ENCODE data around the gene ZDHHC18.
"Not testable (repeated sequence)": the region's sequence is repeated elsewhere in the genome, so short reads cannot be mapped to it uniquely, and the experiment has no call there.

ZDHHC18 gene

DNA sequence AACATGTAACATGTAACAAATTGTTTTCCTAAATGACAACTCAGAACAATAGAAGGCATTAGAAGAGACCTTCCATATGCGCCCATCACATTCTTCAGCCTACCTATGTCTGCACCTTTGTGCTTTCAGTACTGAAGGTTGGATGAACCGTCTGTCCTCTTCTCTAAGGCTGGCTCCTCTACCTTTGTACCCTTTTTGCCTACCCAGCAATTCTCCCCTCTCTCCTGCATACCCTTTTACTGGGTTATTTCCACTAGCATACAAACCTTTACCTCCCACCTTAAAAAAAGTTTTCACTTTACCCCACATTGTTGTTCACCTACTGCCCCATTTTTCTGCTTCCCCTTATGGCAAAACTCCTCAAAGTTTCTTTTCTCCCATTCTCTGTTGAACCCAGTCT, 33.6 kb upstream of the ZDHHC18 start:
- no peak for DNase-seq

DNA sequence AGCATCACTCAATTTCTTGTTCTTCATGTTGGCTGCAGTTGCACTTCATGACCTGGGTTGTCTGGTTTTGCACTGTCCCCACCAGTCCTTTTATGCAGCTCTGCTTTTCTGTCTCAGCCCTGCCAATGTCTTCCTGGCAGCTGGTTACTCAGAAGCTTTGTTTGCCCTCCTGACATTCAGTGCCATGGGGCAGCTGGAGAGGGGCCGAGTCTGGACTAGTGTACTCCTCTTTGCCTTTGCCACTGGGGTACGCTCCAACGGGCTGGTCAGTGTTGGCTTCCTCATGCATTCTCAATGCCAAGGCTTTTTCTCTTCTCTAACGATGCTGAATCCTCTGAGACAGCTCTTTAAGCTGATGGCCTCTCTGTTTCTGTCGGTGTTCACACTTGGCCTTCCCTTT, 32.1 kb upstream of the ZDHHC18 start:
- no peak for DNase-seq

DNA sequence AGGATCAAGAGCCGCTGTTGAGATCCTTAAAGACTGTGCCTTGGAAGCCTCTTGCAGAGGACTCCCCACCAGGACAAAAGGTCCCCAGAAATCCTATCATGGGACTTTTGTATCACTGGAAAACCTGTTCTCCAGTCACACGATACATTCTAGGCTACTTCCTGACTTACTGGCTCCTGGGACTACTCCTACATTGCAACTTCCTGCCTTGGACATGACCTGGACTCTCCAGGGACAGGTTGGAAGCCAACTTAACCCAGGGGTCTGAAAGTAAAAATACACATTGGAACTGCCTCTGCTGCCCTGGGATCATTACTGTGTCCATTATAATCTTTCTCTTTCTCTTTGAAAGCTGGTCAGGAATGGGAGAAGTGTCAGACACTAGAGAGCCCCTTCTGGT, 28.9 kb upstream of the ZDHHC18 start:
- no peak for DNase-seq

DNA sequence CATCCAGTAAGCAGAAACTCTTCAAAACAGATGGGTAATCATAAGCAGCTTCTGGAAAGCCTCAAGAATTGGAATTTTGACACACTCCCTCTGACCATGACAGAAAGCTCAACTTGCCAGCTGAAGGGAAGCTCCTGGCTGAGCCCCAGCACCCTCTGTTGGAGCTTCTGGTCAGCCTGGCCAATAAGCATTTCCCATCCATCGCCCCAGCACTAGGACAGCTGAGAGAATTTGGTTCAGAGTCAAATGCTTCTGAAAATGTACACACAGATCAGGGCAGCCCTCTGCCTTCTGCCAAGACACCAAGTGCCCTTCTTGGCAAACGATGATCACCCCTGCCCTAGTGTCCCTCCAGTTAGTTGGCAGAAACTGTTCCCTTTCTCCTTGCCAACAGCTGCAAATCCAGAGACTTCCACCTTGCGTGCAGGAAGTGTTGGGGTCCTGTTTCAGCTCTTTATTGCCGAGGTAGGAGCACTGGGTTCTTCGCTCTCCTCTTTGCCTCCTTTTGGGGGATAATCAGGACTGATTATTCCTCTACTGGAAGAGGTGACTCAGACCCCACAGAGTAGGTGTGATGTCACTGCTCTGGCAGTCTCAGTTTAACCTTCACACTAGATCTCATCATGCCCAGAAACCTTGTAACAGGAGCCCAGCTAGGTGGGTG, 26.9 kb upstream of the ZDHHC18 start:
- peak; percentile 65 for DNase-seq

DNA sequence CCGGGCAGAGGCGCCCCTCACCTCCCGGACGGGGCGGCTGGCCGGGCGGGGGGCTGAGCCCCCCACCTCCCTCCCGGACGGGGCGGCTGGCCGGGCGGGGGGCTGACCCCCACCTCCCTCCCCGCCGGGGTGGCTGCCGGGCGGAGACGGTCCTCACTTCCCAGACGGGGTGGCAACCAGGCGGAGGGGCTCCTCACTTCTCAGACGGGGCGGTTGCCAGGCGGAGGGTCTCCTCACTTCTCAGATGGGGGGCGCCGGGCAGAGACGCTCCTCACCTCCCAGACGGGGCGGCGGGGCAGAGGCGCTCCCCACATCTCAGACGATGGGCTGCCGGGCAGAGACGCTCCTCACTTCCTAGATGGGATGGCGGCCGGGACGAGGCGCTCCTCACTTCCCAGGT, 22.6 kb upstream of the ZDHHC18 start:
- not testable (repeated sequence) for DNase-seq

DNA sequence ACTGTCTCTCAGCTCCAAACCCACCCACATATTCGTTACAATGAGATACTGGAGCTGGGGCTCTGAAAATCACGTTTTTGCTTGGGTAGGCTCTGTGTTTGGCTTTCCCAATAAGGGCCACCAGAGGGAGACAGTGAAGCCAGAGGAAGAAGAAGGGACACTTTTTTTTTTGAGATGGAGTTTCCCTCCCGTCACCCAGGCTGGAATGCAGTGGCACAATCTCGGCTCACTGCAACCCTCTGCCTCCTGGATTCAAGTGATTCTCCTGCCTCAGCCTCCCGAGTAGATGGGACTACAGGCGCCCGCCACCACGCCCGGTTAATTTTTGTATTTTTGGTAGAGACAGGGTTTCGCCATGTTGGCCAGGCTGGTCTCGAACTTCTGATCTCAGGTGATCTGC, 16.4 kb upstream of the ZDHHC18 start:
- peak; percentile 61 for DNase-seq

DNA sequence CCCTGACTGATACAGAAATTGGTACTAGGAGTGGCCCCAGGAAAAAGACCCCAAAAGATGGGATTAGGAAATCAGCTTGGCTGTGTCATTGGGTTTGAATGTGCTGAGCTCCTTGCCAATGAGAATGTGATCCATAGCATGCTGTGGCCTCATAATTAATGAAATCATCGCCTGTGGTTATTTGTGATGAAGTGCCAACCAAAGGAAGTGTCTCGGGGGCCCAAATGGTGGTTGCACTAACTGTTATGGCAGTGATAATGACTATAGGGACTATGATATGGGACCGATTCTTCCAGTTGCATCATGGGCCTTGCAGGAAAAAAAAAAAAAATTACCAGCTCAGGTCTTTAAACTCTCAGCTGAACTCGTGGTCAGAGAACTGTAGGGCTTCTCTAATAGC, 15.4 kb upstream of the ZDHHC18 start:
- no peak for DNase-seq

DNA sequence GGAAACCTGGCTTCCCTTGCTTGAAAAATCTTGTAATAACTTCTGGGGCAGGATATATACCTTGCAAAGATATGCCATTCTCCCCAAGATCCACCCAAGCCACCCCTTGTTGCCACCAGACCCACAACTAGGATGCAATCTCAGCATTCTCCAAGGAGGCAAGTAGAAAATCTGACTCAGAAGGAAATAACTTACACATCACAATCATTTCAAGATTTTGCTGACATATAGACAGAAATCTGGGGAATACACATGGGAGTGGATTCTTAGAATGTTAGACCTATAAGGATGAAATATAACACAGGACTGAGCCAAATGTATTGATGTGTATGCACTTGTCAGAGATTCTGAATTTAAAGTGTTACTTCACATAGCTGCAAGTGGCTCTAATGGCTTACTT, 14.8 kb upstream of the ZDHHC18 start:
- DNase-seq: no peak

DNA sequence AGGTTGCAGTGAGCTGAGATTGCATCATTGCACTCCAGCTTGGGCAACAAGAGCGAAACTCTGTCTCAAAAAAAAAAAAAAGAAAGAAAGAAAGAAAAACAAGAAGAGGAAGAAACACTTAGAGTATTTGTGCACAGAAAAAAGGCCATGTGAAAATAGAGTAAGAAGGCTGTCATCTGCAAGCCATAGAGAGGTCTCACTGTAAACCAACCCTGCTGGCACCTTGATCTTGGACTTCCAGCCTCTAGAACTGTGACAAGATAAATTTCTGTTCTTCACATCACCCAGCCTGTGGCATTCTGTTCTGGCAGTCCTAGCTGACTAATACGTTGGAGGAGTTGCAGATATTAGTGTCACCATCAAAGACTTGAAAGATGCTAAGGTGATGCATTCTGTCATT, 12.1 kb upstream of the ZDHHC18 start:
- DNase-seq: no peak

DNA sequence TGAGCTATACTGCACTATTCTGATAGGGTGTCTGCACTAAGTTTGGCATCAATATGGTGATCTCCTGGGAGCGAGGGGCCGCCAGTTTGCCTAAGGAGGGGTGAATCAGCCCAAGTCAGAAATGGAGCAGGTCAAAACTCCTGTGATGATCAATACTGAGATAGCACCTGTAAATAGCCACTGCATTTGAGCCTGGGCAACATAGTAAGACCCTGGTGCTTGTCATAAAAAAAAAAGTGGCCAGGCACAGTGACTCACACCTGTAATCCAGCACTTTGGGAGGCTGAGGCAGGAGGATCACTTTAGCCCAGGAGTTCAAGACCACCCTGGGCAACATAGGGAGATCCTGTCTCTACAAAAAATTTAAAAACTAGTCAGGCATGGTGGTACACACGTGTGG, 11.6 kb upstream of the ZDHHC18 start:
- DNase-seq: no peak

DNA sequence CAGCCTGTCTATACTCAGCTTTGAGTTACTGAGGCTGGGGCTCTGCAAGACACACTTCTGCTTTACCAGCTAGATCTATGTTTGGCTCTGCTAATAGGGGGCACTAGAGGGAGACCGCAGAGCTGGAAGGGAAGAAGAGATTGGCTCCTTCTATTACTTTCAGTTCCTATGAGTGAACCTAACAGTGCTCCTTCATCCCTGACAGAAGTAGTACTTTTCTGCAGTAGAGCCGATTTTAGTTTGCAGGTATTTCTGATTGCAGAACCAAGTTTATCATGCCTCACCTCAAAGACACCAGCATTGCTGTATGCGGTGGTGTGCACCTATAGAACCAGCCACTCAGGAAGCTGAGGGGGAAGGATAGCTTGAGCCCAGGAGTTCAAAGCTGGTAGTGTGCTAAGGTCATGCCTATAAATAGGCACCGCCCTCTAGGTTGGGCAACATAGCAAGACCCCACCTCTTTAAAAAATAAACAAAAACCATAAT, 5.7 kb upstream of the ZDHHC18 start:
- no peak for DNase-seq

DNA sequence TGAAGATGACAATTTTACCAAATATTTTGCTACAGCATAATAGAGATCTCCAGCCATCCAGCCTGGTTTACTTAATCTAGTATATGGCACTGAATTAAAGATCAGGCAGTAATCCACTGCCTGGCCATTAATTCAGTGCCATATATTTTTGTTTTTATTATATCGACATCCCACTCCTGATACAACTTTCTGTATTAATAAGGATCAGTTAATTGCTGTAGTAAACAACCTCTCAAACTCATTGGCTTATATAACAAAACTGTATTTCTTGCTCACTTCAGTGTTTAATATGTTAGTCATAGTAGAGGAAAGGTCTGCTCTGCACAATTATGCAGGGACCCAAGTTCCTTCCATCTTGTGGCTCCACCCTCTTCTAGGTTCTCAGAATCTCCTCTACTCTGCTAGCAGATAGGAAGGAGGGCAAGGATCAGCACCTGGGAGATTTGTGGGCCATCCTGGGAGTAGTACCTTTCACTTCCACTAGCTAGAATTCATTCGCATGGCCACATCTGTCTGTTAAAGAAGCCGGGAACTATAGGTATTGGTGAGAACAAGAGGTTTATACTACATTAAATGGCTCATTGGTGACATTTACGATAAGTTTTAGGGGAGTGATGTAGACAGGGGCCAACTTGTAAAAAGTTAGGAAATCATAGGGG, 3.6 kb upstream of the ZDHHC18 start:
- DNase-seq: no peak

DNA sequence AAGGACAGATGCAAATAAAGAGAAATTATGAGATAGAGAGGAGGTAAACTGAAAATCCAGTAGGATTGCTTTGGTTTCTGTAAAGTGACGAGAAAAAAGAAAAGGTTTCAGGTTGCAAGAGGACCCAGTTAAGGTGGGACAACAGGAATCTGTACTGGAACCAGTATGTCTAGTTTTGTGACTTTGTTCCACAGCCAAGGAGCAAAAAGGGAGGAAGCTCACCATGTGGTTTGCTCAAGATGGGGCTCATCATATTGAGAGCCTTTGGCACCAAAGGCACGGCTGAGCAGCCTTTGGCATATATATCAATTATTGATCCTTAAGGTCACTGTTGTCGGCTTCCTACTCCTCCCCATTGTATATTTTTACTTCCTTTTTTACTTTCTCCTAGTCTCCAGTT, 1.8 kb upstream of the ZDHHC18 start:
- no peak for DNase-seq

DNA sequence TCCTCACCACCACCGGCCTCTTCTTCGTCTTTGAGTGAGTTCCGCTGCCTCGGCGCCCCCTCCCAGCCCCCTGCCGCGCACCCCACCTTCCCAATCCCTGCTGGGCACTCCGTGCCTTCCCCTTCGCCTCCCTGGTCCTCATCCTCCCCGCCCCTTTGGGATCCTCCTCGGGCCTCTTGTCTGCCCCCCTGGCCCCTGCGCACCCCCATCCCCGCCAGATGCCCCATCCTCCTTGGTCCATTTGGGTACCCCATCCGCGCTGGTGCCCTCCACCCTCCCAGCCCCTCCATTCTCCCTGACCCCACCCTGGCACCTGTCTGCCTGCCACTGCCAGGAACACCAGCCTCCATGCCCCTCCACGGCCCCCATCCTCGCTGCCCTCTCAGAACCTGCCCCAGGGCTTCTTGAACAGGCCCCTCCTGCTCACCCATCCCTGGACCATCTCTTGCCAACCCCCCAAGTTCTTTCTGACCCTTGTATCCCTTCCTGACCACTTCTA, 667 bp downstream of the ZDHHC18 start:
- DNase-seq: no peak

DNA sequence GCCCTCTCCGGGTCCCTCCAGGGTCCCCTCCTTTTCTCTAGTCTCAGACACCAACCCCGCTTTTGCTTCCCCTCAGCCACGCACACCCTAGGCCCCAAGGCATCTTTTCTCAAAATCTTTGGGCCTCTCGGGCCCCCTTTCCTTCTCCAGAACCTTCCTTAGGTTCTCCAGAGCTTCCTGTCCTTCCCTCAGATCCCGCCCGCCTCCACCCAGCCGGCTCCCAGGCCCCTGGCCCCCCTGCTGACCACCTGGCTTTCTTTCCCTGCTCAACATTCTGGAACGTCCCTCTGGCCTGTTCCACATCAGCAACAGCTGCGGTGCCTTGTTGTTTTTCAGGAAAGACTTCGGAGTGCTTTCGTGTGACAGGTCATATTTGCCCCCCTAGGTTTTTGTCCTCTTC, 1.2 kb downstream of the ZDHHC18 start:
- DNase-seq: no peak

DNA sequence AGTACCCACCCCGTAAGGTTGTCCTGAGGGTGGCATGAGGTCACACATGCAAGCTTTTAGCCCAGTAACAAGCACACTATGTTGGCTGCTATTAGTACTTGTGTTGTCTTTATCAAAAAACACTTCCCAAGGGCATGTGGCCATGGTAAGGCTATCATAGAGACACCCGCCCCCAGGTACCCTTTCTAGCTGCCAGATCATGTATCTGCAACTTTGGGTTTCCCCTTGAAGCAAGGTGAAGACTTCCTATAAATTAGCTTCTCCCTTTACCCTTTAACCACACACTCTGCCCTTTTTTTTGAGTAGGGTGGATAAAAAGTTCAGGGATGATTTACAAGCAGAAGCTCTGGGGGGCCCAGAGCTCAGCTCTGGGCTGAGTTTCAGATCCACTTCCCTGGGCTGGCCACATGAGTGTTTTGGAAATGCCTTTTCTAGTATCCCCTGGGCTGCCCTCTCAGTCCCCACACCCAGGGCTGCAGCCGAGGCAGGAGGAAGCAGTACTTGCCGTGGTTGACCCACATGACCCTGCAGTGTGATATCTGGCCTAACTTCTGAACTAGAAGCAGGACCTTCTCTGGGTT, 2.0 kb downstream of the ZDHHC18 start:
- no peak for DNase-seq

DNA sequence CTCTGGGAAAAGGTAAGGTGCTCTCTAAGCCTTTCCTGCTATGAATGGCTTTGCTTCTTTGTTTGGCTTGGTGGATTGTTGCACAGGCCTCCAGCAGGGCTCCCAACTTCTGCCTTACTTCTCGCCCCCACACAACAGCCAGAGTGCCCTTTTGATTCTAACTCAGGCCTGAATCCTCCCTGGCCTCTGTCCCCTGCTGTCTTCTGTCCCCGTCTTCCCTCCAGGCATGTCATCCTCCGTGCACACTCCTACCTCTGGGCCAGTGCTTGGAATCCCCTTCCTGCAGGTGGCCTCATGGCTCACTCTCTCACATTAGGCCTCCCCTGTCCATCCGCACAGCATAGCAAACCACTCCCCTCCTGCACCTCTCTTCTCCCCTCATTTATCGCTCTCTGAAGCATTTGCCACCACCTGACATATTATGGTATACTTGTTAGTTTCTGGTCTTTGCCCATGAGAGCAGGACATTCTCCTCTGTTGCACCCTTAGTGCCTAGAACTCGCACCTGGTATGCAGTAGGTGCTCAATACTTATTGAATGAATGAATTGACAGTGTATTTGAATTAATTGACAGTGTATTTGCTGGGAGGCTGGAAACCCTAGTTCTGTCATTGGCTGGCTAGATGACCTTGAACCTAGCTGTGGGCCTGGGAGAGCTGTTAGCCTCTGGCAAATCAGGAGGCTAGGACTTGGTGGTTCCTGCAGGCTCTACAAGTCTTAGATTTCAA, 2.9 kb downstream of the ZDHHC18 start:
- no peak for DNase-seq

DNA sequence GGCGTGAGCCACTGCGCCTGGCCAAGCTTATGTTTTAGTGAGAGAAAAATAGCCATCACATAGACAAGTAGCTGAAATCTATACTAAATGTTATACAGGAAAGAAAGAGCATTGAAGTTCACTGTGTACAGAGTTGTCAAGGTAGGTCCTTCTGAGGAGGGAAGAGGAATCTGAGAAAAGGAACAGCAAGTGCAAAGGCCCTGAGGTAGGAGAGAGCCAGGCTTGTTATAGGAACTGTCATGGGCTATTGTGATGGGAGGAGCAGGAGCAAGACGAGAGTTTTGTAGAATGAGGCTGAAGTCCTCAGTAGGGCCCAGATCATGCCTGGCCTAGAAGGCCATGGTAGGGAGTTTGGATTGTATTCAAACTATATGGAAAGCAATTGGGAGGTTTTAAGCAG, 4.6 kb downstream of the ZDHHC18 start:
- no peak for DNase-seq

DNA sequence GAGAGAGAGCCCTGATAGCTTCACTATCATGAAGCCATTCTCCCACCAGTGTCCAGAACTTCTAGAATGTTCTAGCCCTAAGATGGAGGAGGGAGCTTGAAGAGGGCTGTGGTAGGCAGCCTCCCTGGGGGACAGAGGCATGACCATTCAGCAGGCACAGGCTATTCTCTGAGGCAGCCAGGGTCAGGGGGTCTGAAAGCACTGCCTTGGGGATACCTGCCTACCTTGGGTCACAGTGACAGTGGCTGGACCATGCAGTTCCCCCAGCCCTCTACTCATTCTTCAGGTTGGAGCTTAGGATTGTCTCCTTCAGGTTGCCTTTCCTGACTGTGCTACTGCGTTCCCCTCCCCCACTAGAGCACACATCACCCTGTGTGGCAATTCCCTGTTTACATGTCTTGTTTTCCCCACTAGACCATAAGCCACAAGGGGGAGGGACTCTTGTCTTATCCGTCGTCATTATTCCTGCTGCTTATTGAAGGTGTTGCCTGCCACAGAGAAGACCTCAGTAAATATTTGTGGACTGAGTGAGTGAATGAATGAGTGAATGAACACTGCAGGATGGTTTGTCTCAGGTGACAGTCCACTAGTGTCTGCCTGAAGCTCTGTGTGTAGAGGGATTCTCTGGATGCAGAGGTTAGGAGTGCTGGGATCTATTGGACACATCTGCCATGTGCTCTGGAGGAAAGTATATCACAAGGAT, 5.2 kb downstream of the ZDHHC18 start:
- DNase-seq: no peak

DNA sequence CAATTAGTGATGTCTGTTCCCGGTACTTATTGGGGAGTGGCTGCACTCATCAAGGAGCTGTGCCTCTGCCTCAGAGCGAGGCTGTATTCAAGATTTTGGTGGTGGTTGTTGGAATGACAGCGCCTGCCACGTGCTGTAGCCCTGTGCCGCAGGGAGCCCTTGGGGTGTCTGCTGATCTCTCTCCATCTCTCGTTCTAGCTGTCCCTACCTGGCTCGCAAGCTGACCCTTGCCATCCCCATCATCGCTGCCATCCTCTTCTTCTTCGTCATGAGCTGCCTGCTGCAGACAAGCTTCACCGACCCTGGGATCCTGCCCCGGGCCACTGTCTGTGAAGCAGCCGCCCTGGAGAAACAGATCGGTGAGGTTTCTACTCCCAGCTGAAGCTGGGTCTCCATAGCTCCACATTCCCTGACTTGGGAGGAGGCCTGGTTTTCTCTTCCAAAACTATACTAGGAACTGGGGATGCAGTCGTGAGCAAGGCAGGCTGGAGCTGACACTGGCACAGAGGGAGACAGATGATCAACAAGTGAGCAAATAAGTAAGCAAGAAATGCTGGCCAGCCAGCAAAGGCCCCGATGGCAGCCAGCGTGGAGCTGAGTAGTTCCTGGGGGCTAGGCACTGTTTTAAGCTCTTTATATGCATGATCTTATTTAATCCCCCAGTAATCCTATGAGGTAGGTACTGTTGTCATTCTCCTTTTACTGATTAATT, 5.9 kb downstream of the ZDHHC18 start:
- no peak for DNase-seq

DNA sequence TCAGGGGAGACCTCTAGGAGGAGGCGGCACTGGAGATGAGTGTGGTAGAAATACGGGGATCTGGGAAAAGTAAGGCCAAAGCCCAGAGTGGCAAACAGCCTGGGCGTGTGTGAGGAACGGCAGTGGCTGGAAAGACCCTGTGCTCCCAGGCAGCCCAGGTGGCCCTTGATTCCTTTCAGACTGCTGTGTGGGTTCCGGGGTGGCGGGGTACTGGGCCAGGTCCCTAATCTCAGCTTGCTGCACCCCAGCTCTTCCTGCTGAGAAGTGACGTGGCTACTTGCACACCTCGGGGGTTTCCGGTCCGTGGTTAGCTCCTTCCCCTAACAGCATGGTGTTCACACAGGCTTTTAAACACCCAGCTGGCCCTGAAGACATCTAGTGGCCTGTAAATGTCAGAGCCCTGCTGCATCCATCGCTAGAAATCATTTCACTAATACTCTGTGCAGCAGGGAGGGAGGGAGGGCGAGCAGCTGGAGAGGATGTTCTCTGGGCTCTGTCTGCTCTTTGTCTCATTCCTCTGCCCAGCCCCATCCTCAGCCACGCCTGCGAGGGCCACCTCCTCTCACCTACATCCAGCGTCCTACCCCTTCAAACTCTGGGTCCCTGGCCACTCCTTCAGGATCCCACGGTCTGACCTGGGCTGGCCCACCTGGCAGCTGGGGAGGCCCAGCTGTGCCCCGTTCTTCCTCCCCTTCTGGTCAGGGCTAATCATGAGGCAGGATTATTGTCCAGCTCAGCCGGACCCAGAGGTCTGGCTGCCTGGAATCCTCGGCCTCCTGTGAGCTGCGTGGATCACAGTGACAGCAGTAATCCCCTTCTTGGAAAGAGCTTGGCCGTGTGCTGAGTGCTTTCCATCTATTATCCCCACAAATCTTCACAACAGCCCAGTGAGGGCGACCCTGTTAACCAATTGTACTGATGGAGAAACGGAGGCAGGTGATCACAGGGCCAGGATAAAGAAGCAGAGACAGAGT, 7.2 kb downstream of the ZDHHC18 start:
- no peak for DNase-seq

All from NCI-H1092 treated with DMSO at 0.1 percent for 48 hours (cell line).